Endothelial cell of umbilical vein (primary cell): ENCODE data around the gene EPB41L1. TPM values are rescaled to one million over a fixed set of nuclear protein-coding genes. Genes with fewer than 3 reads are reported as not detected.

Experiments
- BruUV-seq: library from RNA; stranded (reverse); fragments of 400-500 nt; replicated peaks from 2 replicates; lab custom pipeline; 2021; lab: Mats Ljungman, UMichigan
- CTCF ChIA-PET: fragments of 300-600, 350-600 bp; sonication (Branson Sonifier 250); formaldehyde crosslinking; loops from one replicate; lab custom pipeline; 2021; ENCODE audit warnings: antibody characterized with exemption, inconsistent platforms; lab: Charles Lee
- POLR2A ChIA-PET: fragments of 300-600, 350-600 bp; sonication (Branson Sonifier 250); formaldehyde crosslinking; loops from one replicate; lab custom pipeline; 2021; ENCODE audit warnings: antibody characterized with exemption, inconsistent platforms; lab: Charles Lee
- DNase-seq: peaks from one replicate; pipeline ENCODE4 v3.0.0-alpha.2; 2011; ENCODE audit warnings: low read depth, low spot score
- FAIRE-seq: peaks from 2 replicates; lab custom pipeline; 2011; peaks lifted over from hg19 to GRCh38; lab: Jason Lieb, UNC
- H2AFZ ChIP-seq: 2 replicates; pipeline ENCODE4 v1.6.0; 2012; ENCODE audit warnings: low read depth, low read length, control low read depth, inconsistent platforms
- H3K27ac ChIP-seq: 2 replicates; pipeline ENCODE4 v1.5.1; 2011; ENCODE audit warnings: low read depth, mild to moderate bottlenecking, control low read depth, low read length, moderate library complexity; ENCODE audit not compliant: insufficient read depth
- H3K27me3 ChIP-seq, 2 experiments: 2 replicates each; pipeline versions ENCODE4 v1.6.0 to v1.6.1; 2011; ENCODE audit warnings: low read length in 2 of 2, mixed read lengths in 1 of 2; ENCODE audit not compliant: control insufficient read depth in 2 of 2, insufficient read depth in 2 of 2
- H3K36me3 ChIP-seq, 2 experiments: 2 replicates in 1 of 2; 3 replicates in 1 of 2; pipeline ENCODE4 v1.5.1; 2011; ENCODE audit warnings: low read length in 2 of 2, mild to moderate bottlenecking in 1 of 2, moderate library complexity in 1 of 2; ENCODE audit not compliant: control insufficient read depth in 2 of 2, insufficient read depth in 2 of 2; ENCODE audit errors: extremely low read depth in 1 of 2
- H3K4me1 ChIP-seq: 3 replicates; pipeline ENCODE4 v1.5.1; 2011; ENCODE audit warnings: mild to moderate bottlenecking, low read length; ENCODE audit not compliant: control insufficient read depth, insufficient read depth; ENCODE audit errors: extremely low read depth
- H3K4me2 ChIP-seq: 2 replicates; pipeline ENCODE4 v1.6.1; 2011; ENCODE audit warnings: low read length, control low read depth, mixed read lengths; ENCODE audit not compliant: insufficient read depth
- H3K4me3 ChIP-seq, 3 experiments: fragments of 200-600 bp in 1 of 3; sonication (generic), shearing (Covaris generic) in 1 of 3; replicated peaks in 1 of 3; 2 replicates each; pipeline ENCODE4 v1.5.1; 2011 to 2016; ENCODE audit warnings: control low read depth in 3 of 3, low read length in 3 of 3, mild to moderate bottlenecking in 2 of 3, inconsistent platforms in 1 of 3, low read depth in 1 of 3, moderate library complexity in 1 of 3; ENCODE audit not compliant: insufficient read depth in 1 of 3
- H3K79me2 ChIP-seq: 2 replicates; pipeline ENCODE4 v1.6.0; 2012; ENCODE audit warnings: low read length, inconsistent platforms; ENCODE audit not compliant: control insufficient read depth, insufficient read depth
- H3K9ac ChIP-seq: replicated peaks from 2 replicates; pipeline ENCODE3; 2011; ENCODE audit warnings: low read length, control low read depth; ENCODE audit not compliant: insufficient read depth; ENCODE audit errors: extremely low read depth
- H3K9me1 ChIP-seq: replicated peaks from 3 replicates; pipeline ENCODE4 v1.6.0; 2011; ENCODE audit warnings: mild to moderate bottlenecking, low read length; ENCODE audit not compliant: control insufficient read depth, insufficient read depth; ENCODE audit errors: extremely low read depth
- H3K9me3 ChIP-seq: replicated peaks from 2 replicates; pipeline ENCODE4 v1.5.1; 2012; ENCODE audit warnings: low read length, inconsistent platforms; ENCODE audit not compliant: control insufficient read depth, insufficient read depth
- H4K20me1 ChIP-seq: replicated peaks from 2 replicates; pipeline ENCODE3; 2011; ENCODE audit warnings: mild to moderate bottlenecking, low read length; ENCODE audit not compliant: control insufficient read depth, insufficient read depth; ENCODE audit errors: extremely low read depth
- CTCF ChIP-seq, 2 donors: IDR thresholded peaks; 1 replicate in 1 of 2; 2 replicates in 1 of 2; pipeline ENCODE4 v1.5.1; 2011; ENCODE audit warnings: low read length in 2 of 2, mild to moderate bottlenecking in 2 of 2, moderate library complexity in 2 of 2, control low read depth in 1 of 2, inconsistent platforms in 1 of 2, low read depth in 1 of 2; ENCODE audit not compliant: insufficient read depth in 1 of 2; ENCODE audit errors: extremely low read depth in 1 of 2
- EZH2 ChIP-seq: IDR thresholded peaks from 2 replicates; pipeline ENCODE4 v1.6.1; 2012; ENCODE audit warnings: borderline replicate concordance, low read depth, mild to moderate bottlenecking, moderate library complexity, low read length, inconsistent platforms; ENCODE audit not compliant: severe bottlenecking
- FOS ChIP-seq: IDR thresholded peaks from 2 replicates; pipeline ENCODE4 v1.6.1; 2011; ENCODE audit warnings: mild to moderate bottlenecking, low read length, moderate library complexity, borderline replicate concordance; ENCODE audit not compliant: insufficient read depth
- GATA2 ChIP-seq: IDR thresholded peaks from 2 replicates; pipeline ENCODE4 v1.7.0; 2011; ENCODE audit warnings: low read depth, mild to moderate bottlenecking, moderate library complexity, mixed read lengths, low read length; ENCODE audit not compliant: insufficient read length, insufficient read depth
- JUN ChIP-seq: IDR thresholded peaks from 2 replicates; pipeline ENCODE4 v1.6.1; 2011; ENCODE audit warnings: borderline replicate concordance, low read depth; ENCODE audit not compliant: insufficient read length, insufficient read depth
- MAX ChIP-seq: IDR thresholded peaks from 2 replicates; pipeline ENCODE4 v1.6.1; 2011; ENCODE audit not compliant: insufficient read depth, insufficient read length
- MYC ChIP-seq: IDR thresholded peaks from one replicate; pipeline ENCODE4 v1.6.1; 2011; ENCODE audit warnings: mild to moderate bottlenecking, low read depth, low read length
- POLR2A ChIP-seq: IDR thresholded peaks from 2 replicates; pipeline ENCODE4 v1.6.1; 2012; ENCODE audit warnings: low read depth, mild to moderate bottlenecking, control low read depth, low read length
- POLR2AphosphoS5 ChIP-seq: IDR thresholded peaks from 2 replicates; pipeline ENCODE4 v1.6.1; 2012; ENCODE audit warnings: low read depth, mild to moderate bottlenecking, control low read depth, low read length, moderate library complexity; ENCODE audit not compliant: insufficient read depth
- dilution Hi-C: fragments of 300-500 bp; cut with MboI; formaldehyde crosslinking; loops from one replicate; pipeline ENCODE4 v1.15.0; 2019; ENCODE audit warnings: low sequenced_read_pairs; ENCODE audit not compliant: extremely low pct_ligation_motif_present
- intact Hi-C: fragments of 100-400 bp; cut with micrococcal nuclease; formaldehyde crosslinking; loops from one replicate; pipeline ENCODE4 v1.10.0; 2022
- polyA plus RNA-seq, 4 experiments: library from polyadenylated mRNA; depleted of rRNA in 3 of 4; stranded (reverse) in 3 of 4; unstranded in 1 of 4; fragments of >200 nt; gene quantifications; 2 replicates each; pipeline versions ENCODE4 v1.2.1 to v1.2.3, GENCODE V29; 2011 to 2012; ENCODE audit warnings: missing spikeins in 1 of 4
- total RNA-seq: library from RNA; stranded (reverse); gene quantifications from 2 replicates; pipeline ENCODE4 v1.2.3, GENCODE V29; 2021

Gene EPB41L1
- total and polyA plus RNA-seq, 2 donors (not counting 3 experiments of a cell fraction or from before 2014, with no cell fraction given), result 6.1 to 12.2 TPM

GRCh38 chr20:36153204-36153603 lies 1.3 kb upstream of the EPB41L1 start:
- DNase-seq (no peak), FAIRE-seq (no peak)
- dilution Hi-C loops (no loop called here), intact Hi-C loops (no loop called here)
- Histone ChIP-seq H3K79me2 (no peaks in the 10 kb centered on the region), H3K27me3 (no peaks in the 10 kb centered on the region), H3K9me1 (no peaks in the 10 kb centered on the region), H3K4me2 (no peak overlapping the region), H3K36me3 (no peaks in the 10 kb centered on the region), H3K9ac (no peak overlapping the region), H3K4me3 (no peak overlapping the region), H3K27ac (no peak overlapping the region), H3K4me1 (peaks cover 12% of the 10 kb centered on the region), H4K20me1 (no peaks in the 10 kb centered on the region), H3K9me3 (no peaks in the 10 kb centered on the region), H2AFZ (no peak overlapping the region)
- no peak for TF ChIP-seq CTCF (IDR thresholded peaks at IDR 0.05; ENCODE audit: extremely low read depth in 1 of 2, insufficient read depth in 1 of 2, low read depth in 1 of 2, low read length in 2 of 2)
- TF ChIP-seq GATA2, result no peak
- no peak for TF ChIP-seq POLR2AphosphoS5
- no peak for TF ChIP-seq POLR2A
- TF ChIP-seq MAX, result no peak
- no peak for TF ChIP-seq EZH2
- no peak for TF ChIP-seq FOS
- TF ChIP-seq JUN, result no peak
- no peak for TF ChIP-seq MYC
- ChIA-PET CTCF (interaction anchor here (0.9 to 1.4 kb wide), 4 partner anchors 15 to 163 kb away, joined by 3 to 5 read pairs (median 4); no protein-coding TSS in a partner anchor), POLR2A (no interaction called here)
- no TSS peak for BruUV-seq
